Left ventricle myocardium inferior (tissue), 1 donor: ENCODE results near the gene IL10. TPM values are rescaled to one million over a fixed set of nuclear protein-coding genes. Genes with fewer than 3 reads are reported as not detected.

Experiments
- DNase-seq: peaks from one replicate; pipeline ENCODE4 v3.0.0-alpha.2; 2020
- H3K27ac ChIP-seq: fragments of 200-600 bp; replicated peaks from 2 replicates; pipeline ENCODE4 v1.8.0; 2021
- H3K27me3 ChIP-seq: fragments of 200-600 bp; 2 replicates; pipeline ENCODE4 v1.8.0; 2021; ENCODE audit warnings: low read depth
- H3K36me3 ChIP-seq: fragments of 200-600 bp; 2 replicates; pipeline ENCODE4 v1.8.0; 2021
- H3K4me1 ChIP-seq: fragments of 200-600 bp; 2 replicates; pipeline ENCODE4 v1.8.0; 2021
- H3K4me3 ChIP-seq: fragments of 200-600 bp; 2 replicates; pipeline ENCODE4 v1.8.0; 2021; ENCODE audit warnings: mild to moderate bottlenecking, moderate library complexity
- H3K9me3 ChIP-seq: fragments of 200-600 bp; replicated peaks from 2 replicates; pipeline ENCODE4 v1.8.0; 2021
- CTCF ChIP-seq: fragments of 200-600 bp; IDR thresholded peaks from 2 replicates; pipeline ENCODE4 v1.8.0; 2021; ENCODE audit warnings: antibody characterized with exemption, mild to moderate bottlenecking, borderline replicate concordance
- intact Hi-C: fragments of 100-400 bp; cut with micrococcal nuclease; formaldehyde crosslinking; loops from one replicate; pipeline ENCODE4 v1.11.0; 2022
- total RNA-seq: library from RNA; stranded (reverse); fragmentation: NEBNext Ultra II Directional; extraction: Animal tissue kit (Norgen Biotek cat#: 25700); gene quantifications from one replicate; pipeline ENCODE4 v1.2.1, GENCODE V29; 2021
- donor health status: DM: no; HTN: yes; CAD: no; lungs with severe emphysema.

IL10 gene
- total RNA-seq, 1 donor from 2014 or later = 0.38 TPM

DNA sequence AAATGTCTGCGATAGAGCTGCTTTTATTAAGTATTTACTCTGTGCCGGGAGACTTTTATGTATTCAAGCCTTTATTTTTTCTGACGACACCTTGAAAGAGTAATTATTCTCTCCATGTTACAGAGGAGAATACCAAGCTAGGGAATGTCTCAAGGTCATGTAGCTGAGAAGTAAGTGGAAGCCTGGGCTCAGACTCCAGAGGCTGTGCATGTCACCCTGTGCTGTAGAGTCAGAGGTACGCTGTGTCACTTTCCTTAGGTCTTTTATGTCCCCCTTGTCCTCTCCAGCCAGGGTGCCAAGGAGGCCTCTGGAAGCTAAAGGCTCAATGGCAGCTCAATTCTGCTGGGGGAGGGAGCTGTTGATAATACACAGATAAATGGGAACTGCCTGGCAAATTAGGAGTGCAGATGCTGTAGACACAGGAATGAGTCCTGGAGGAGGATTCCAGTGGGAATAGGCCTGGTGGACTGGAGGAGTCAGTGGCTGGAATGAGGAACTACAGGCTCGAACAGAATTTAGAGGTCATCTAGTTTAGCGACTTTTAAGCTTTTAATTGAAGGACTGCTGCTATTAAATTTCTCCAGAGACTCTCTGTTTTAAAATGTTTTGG, 11.0 kb downstream of the IL10 start:
- no peak for DNase-seq
- peak; percentile 27 for TF ChIP-seq CTCF
- H3K27ac ChIP-seq = no peak overlapping the region
- peaks cover 13% of the 10 kb centered on the region for H3K27me3 ChIP-seq
- H3K4me1 ChIP-seq = no peaks in the 10 kb centered on the region
- intact Hi-C loops = no loop called here
- no peak overlapping the region for H3K4me3 ChIP-seq
- H3K9me3 ChIP-seq = no peaks in the 10 kb centered on the region
- no peaks in the 10 kb centered on the region for H3K36me3 ChIP-seq

GRCh38 chr1:206760590-206760989, 11.7 kb downstream of the IL10 start:
- no peak for TF ChIP-seq CTCF
- intact Hi-C loops = no loop called here
- Histone ChIP-seq H3K36me3 (no peaks in the 10 kb centered on the region), H3K27ac (no peak overlapping the region), H3K4me1 (no peaks in the 10 kb centered on the region), H3K27me3 (peaks cover 13% of the 10 kb centered on the region), H3K9me3 (no peaks in the 10 kb centered on the region), H3K4me3 (no peak overlapping the region)
- DNase-seq = no peak

DNA sequence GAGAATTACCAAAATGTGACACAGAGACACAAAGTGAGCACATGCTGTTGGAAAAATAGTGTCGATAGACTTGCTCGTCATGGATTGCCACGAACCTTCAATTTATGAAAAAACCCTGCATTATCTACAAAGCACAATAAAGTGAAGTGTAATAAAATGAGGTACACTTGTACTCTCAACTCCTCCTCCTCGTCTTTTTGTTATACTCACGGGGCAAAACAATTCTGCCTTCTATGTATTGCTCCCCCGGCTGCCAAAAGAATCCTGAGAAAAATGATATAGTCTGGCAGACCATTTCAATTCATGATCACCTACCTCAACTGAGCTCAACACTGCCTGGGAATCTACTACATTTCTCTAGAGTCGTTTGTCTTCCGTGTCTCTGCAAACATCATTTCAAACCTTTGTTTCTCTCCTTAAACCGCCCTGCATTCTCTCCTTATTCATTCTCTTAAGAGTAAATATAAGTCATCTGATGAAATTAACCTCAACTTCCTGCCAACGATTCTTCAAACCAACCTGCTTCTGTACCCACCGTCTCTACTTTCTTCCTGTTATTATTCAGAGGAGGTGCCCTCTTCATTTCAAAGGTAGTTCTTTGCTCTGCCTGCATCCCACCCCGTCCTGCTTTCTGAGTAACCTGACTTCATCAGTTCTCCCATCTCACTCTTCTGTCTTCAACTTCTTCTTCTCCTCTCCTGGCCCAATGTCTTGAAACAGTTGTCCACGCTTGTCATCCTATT, 14.6 kb downstream of the IL10 start:
- Histone ChIP-seq H3K27ac (no peak overlapping the region), H3K36me3 (no peaks in the 10 kb centered on the region), H3K9me3 (no peaks in the 10 kb centered on the region), H3K27me3 (peaks cover 10% of the 10 kb centered on the region), H3K4me3 (no peak overlapping the region), H3K4me1 (no peaks in the 10 kb centered on the region)
- intact Hi-C loops = no loop called here
- TF ChIP-seq CTCF = no peak
- DNase-seq = no peak

DNA sequence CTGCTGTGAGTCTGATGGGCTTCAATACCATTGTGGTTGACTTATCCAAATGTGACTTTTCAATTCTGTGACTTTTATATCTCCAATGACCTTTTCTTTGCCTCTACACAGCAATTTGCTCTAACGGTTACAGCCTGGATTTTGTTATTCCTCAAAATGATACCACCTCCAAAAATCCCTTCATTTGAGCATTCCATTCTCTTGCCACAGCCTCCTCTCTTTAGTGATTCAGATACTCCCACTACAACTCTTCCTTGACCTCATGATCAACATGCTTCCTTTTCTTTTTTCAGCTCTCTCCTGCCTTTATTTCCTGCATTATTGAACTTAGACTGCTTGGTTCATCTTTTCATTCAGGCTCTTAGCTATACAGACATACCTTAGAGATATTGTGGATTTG, 18.3 kb downstream of the IL10 start:
- intact Hi-C loops = no loop called here
- DNase-seq = no peak
- H3K4me1 ChIP-seq = no peaks in the 10 kb centered on the region
- H3K9me3 ChIP-seq = no peaks in the 10 kb centered on the region
- H3K27me3 ChIP-seq = peaks cover 11% of the 10 kb centered on the region
- no peaks in the 10 kb centered on the region for H3K36me3 ChIP-seq
- TF ChIP-seq CTCF = no peak
- H3K4me3 ChIP-seq = no peak overlapping the region
- no peak overlapping the region for H3K27ac ChIP-seq

GRCh38 chr1:206753141-206753540, 19.2 kb downstream of the IL10 start:
- H3K4me1 ChIP-seq = no peaks in the 10 kb centered on the region
- H3K36me3 ChIP-seq = no peaks in the 10 kb centered on the region
- H3K27me3 ChIP-seq = peaks cover 11% of the 10 kb centered on the region
- no peak overlapping the region for H3K27ac ChIP-seq
- intact Hi-C loops = no loop called here
- no peak for TF ChIP-seq CTCF
- H3K9me3 ChIP-seq = no peaks in the 10 kb centered on the region
- no peak for DNase-seq
- H3K4me3 ChIP-seq = no peak overlapping the region
